H1 (cell line): Measurements from ENCODE around the gene RRAS2. TPM values are rescaled to one million over a fixed set of nuclear protein-coding genes. Genes with fewer than 3 reads are reported as not detected.

Experiments used
- CTCF ChIA-PET: fragments of 300-600 bp; sonication (Branson Sonifier 250); formaldehyde crosslinking; loops from one replicate; lab custom pipeline; 2021; ENCODE audit not compliant: partially characterized antibody; lab: Charles Lee
- POLR2A ChIA-PET: fragments of 300-600 bp; sonication (Branson Sonifier 250); formaldehyde crosslinking; loops from one replicate; lab custom pipeline; 2021; ENCODE audit warnings: inconsistent platforms; ENCODE audit not compliant: partially characterized antibody; lab: Charles Lee
- DNase-seq, 2 experiments: peaks; one replicate each; pipeline versions ENCODE4 v3.0.0 to v3.0.0-alpha.2; 2010 to 2022; ENCODE audit warnings: low spot score in 2 of 2, low read depth in 1 of 2, mixed read lengths in 1 of 2
- FAIRE-seq: peaks from 2 replicates; lab custom pipeline; 2011; peaks lifted over from hg19 to GRCh38; lab: Jason Lieb, UNC
- H2AFZ ChIP-seq: 2 replicates; pipeline ENCODE4 v1.8.1; 2012; ENCODE audit warnings: low read length, inconsistent platforms
- H2AK5ac ChIP-seq: 2 replicates; pipeline ENCODE4 v1.6.1; 2013; ENCODE audit warnings: low read depth, low read length
- H2BK120ac ChIP-seq: replicated peaks from 2 replicates; pipeline ENCODE3; 2013; ENCODE audit warnings: low read depth, low read length, inconsistent platforms
- H2BK12ac ChIP-seq: 2 replicates; pipeline ENCODE4 v1.6.1; 2013; ENCODE audit warnings: low read depth, low read length
- H2BK15ac ChIP-seq: 2 replicates; pipeline ENCODE4 v1.6.1; 2013; ENCODE audit warnings: low read length
- H2BK20ac ChIP-seq: 2 replicates; pipeline ENCODE4 v1.6.1; 2013; ENCODE audit warnings: low read length
- H2BK5ac ChIP-seq: 2 replicates; pipeline ENCODE4 v1.6.1; 2013; ENCODE audit warnings: low read depth, low read length
- H3K14ac ChIP-seq: 2 replicates; pipeline ENCODE4 v1.6.1; 2013; ENCODE audit warnings: inconsistent platforms; ENCODE audit not compliant: insufficient read length
- H3K18ac ChIP-seq: 2 replicates; pipeline ENCODE4 v1.6.1; 2013; ENCODE audit warnings: low read length; ENCODE audit errors: extremely low read depth
- H3K23ac ChIP-seq: 2 replicates; pipeline ENCODE4 v1.6.1; 2013; ENCODE audit warnings: inconsistent platforms; ENCODE audit not compliant: insufficient read length
- H3K23me2 ChIP-seq: 2 replicates; pipeline ENCODE4 v1.6.1; 2013; ENCODE audit warnings: low read depth, low read length
- H3K27ac ChIP-seq: 2 replicates; pipeline ENCODE4 v1.6.1; 2011; ENCODE audit warnings: low read depth, low read length, inconsistent platforms
- H3K27me3 ChIP-seq, 4 experiments: replicated peaks in 1 of 4; 1 replicate in 1 of 4; 2 replicates in 3 of 4; pipeline versions ENCODE4 v1.6.1 to v1.8.1; 2011 to 2013; ENCODE audit warnings: low read length in 3 of 4, mild to moderate bottlenecking in 3 of 4, inconsistent platforms in 2 of 4, mixed read lengths in 2 of 4, moderate library complexity in 1 of 4; ENCODE audit not compliant: control insufficient read depth in 3 of 4, insufficient read depth in 3 of 4; ENCODE audit errors: extremely low read depth in 1 of 4
- H3K36me3 ChIP-seq, 4 experiments: 2 replicates each; pipeline versions ENCODE4 v1.6.1 to v1.8.1; 2011 to 2013; ENCODE audit warnings: mild to moderate bottlenecking in 4 of 4, low read length in 3 of 4, moderate library complexity in 2 of 4, control low read depth in 1 of 4, inconsistent platforms in 1 of 4; ENCODE audit not compliant: insufficient read depth in 4 of 4, control insufficient read depth in 2 of 4
- H3K4ac ChIP-seq: replicated peaks from 2 replicates; pipeline ENCODE3; 2013; ENCODE audit warnings: low read length, low read depth, mixed read lengths, inconsistent platforms; ENCODE audit not compliant: insufficient read length
- H3K4me1 ChIP-seq, 4 experiments: replicated peaks in 1 of 4; 1 replicate in 1 of 4; 2 replicates in 3 of 4; pipeline versions ENCODE4 v1.6.1 to v1.8.1; 2011 to 2013; ENCODE audit warnings: low read length in 3 of 4, inconsistent platforms in 2 of 4, mixed read lengths in 1 of 4; ENCODE audit not compliant: insufficient read depth in 4 of 4, control insufficient read depth in 3 of 4
- H3K4me2 ChIP-seq, 2 experiments: 2 replicates each; pipeline versions ENCODE4 v1.6.1 to v1.8.1; 2011 to 2013; ENCODE audit warnings: low read depth in 2 of 2, low read length in 2 of 2, control low read depth in 1 of 2, inconsistent platforms in 1 of 2, mild to moderate bottlenecking in 1 of 2; ENCODE audit not compliant: insufficient read depth in 1 of 2
- H3K4me3 ChIP-seq, 4 experiments: fragments of 200-600, 300-600 bp in 1 of 4; sonication (generic), shearing (Covaris generic), sonication (Bioruptor Twin) in 1 of 4; 2 replicates each; pipeline versions ENCODE4 v1.5.1 to v1.8.1; 2011 to 2016; ENCODE audit warnings: low read length in 4 of 4, low read depth in 3 of 4, control low read depth in 2 of 4, inconsistent platforms in 2 of 4, mild to moderate bottlenecking in 2 of 4, mixed read lengths in 1 of 4, moderate library complexity in 1 of 4; ENCODE audit not compliant: insufficient read depth in 2 of 4; ENCODE audit errors: extremely low read depth in 1 of 4
- H3K56ac ChIP-seq: replicated peaks from 2 replicates; pipeline ENCODE3; 2013; ENCODE audit warnings: low read depth, mild to moderate bottlenecking, mixed read lengths, low read length, inconsistent platforms; ENCODE audit not compliant: insufficient read length
- H3K79me1 ChIP-seq: 2 replicates; pipeline ENCODE4 v1.6.1; 2013; ENCODE audit warnings: low read depth, low read length, control low read depth
- H3K79me2 ChIP-seq, 2 experiments: 2 replicates each; pipeline versions ENCODE4 v1.6.1 to v1.8.1; 2012 to 2013; ENCODE audit warnings: low read length in 2 of 2, mild to moderate bottlenecking in 2 of 2, inconsistent platforms in 1 of 2; ENCODE audit not compliant: insufficient read depth in 2 of 2, control insufficient read depth in 1 of 2
- H3K9ac ChIP-seq, 4 experiments: replicated peaks in 1 of 4; 1 replicate in 1 of 4; 2 replicates in 3 of 4; pipeline versions ENCODE4 v1.6.1 to v1.8.1; 2011 to 2013; ENCODE audit warnings: low read depth in 3 of 4, low read length in 3 of 4, control low read depth in 2 of 4, mild to moderate bottlenecking in 2 of 4, moderate library complexity in 2 of 4, inconsistent platforms in 1 of 4; ENCODE audit errors: extremely low read depth in 1 of 4
- H3K9me3 ChIP-seq, 2 experiments: 2 replicates each; pipeline versions ENCODE4 v1.6.1 to v1.8.1; 2012 to 2013; ENCODE audit warnings: mild to moderate bottlenecking in 2 of 2, moderate library complexity in 2 of 2, control low read depth in 1 of 2, inconsistent platforms in 1 of 2, low read depth in 1 of 2, low read length in 1 of 2, mixed read lengths in 1 of 2; ENCODE audit not compliant: insufficient read depth in 2 of 2
- H4K20me1 ChIP-seq, 2 experiments: replicated peaks in 1 of 2; 2 replicates each; pipeline versions ENCODE3 to v1.8.1; 2011 to 2013; ENCODE audit warnings: inconsistent platforms in 2 of 2, low read length in 2 of 2, mild to moderate bottlenecking in 1 of 2; ENCODE audit not compliant: insufficient read depth in 2 of 2, control insufficient read depth in 1 of 2
- H4K5ac ChIP-seq: 2 replicates; pipeline ENCODE4 v1.6.1; 2013; ENCODE audit warnings: low read length, low read depth, mixed read lengths, inconsistent platforms; ENCODE audit not compliant: insufficient read length
- H4K8ac ChIP-seq: 2 replicates; pipeline ENCODE4 v1.8.0; 2013; ENCODE audit warnings: mild to moderate bottlenecking, moderate library complexity, low read length, inconsistent platforms; ENCODE audit not compliant: insufficient read depth; ENCODE audit errors: extremely low read depth
- H4K91ac ChIP-seq: replicated peaks from 2 replicates; pipeline ENCODE3; 2013; ENCODE audit warnings: low read length, mixed read lengths, inconsistent platforms; ENCODE audit not compliant: insufficient read length
- CBX5 ChIP-seq: fragments of 300-800, 300-1000 bp; sonication (generic); IDR thresholded peaks from 2 replicates; pipeline ENCODE4 v1.7.1; 2016; ENCODE audit warnings: antibody characterized with exemption, low read length, low read depth
- CTBP2 ChIP-seq: IDR thresholded peaks from 2 replicates; pipeline ENCODE4 v1.7.0; 2011; ENCODE audit warnings: borderline replicate concordance, mild to moderate bottlenecking, moderate library complexity, mixed read lengths, low read length; ENCODE audit not compliant: insufficient read depth, insufficient read length
- CTCF ChIP-seq, 3 experiments: IDR thresholded peaks; 1 replicate in 2 of 3; 2 replicates in 1 of 3; pipeline versions ENCODE4 v1.5.1 to v1.6.1; 2011; ENCODE audit warnings: low read length in 3 of 3, mild to moderate bottlenecking in 3 of 3, inconsistent platforms in 2 of 3, low read depth in 1 of 3, moderate library complexity in 1 of 3; ENCODE audit not compliant: insufficient read depth in 1 of 3; ENCODE audit errors: control extremely low read depth in 1 of 3
- JUND ChIP-seq: IDR thresholded peaks from 2 replicates; pipeline ENCODE4 v1.6.1; 2011; ENCODE audit warnings: mild to moderate bottlenecking, improper control_type of control experiment, low read length
- KDM1A ChIP-seq: fragments of 200-600, 300-600 bp; sonication (generic); IDR thresholded peaks from 2 replicates; pipeline ENCODE4 v1.7.1; 2016; ENCODE audit warnings: mild to moderate bottlenecking, low read length, borderline replicate concordance
- SIN3A ChIP-seq, 2 experiments: IDR thresholded peaks in 1 of 2; conservative IDR thresholded peaks in 1 of 2; 2 replicates each; pipeline ENCODE4 v1.6.1; 2011 to 2012; ENCODE audit warnings: low read length in 2 of 2, improper control_type of control experiment in 1 of 2, low read depth in 1 of 2, mild to moderate bottlenecking in 1 of 2
- SP1 ChIP-seq: IDR thresholded peaks from 2 replicates; pipeline ENCODE4 v1.6.1; 2011; ENCODE audit warnings: low read depth, low read length
- SUZ12 ChIP-seq: fragments of 200-600 bp; sonication (generic); IDR thresholded peaks from 2 replicates; pipeline ENCODE4 v1.6.1; 2012; ENCODE audit warnings: mild to moderate bottlenecking, inconsistent platforms, low read length, moderate library complexity, mixed read lengths
- TAF1 ChIP-seq: IDR thresholded peaks from 2 replicates; pipeline ENCODE4 v1.6.1; 2011; ENCODE audit warnings: mild to moderate bottlenecking, low read depth, low read length
- TEAD4 ChIP-seq: IDR thresholded peaks from 2 replicates; pipeline ENCODE4 v1.6.1; 2012; ENCODE audit warnings: low read depth, low read length, inconsistent platforms, mixed read lengths
- WGBS, 2 experiments: shearing (Covaris generic) in 1 of 2; methylation state at CpG; one replicate each; pipeline versions ENCODE4 v1.1.6 to v1.1.7; 2013 to 2015; ENCODE audit warnings: low lambda C conversion rate in 2 of 2, mixed read lengths in 2 of 2, inconsistent platforms in 1 of 2, low coverage in 1 of 2, missing lambda C conversion rate in 1 of 2; ENCODE audit not compliant: insufficient replicate concordance in 2 of 2, insufficient coverage in 1 of 2, insufficient read length in 1 of 2; ENCODE audit errors: extremely low coverage in 1 of 2, missing lambda C conversion rate in 1 of 2; 5-methylcytosine and 5-hydroxymethylcytosine counted together
- polyA plus RNA-seq, 7 experiments: library from polyadenylated mRNA; depleted of rRNA in 3 of 7; stranded (reverse) in 5 of 7; unstranded in 2 of 7; fragments of >200 nt in 5 of 7; fragments of 200-250 nt in 2 of 7; gene quantifications; 1 replicate in 5 of 7; 2 replicates in 1 of 7; 4 replicates in 1 of 7; pipeline versions ENCODE4 v1.2.1 to v1.2.3, GENCODE V29; 2011 to 2013; ENCODE audit warnings: missing spikeins in 2 of 7, mixed read lengths in 2 of 7
- total RNA-seq: library from RNA; stranded (reverse); fragmentation: NEBNext Ultra II Directional; extraction: Animal tissue kit (Norgen Biotek cat#: 25700); gene quantifications from 2 replicates; pipeline ENCODE4 v1.2.1, GENCODE V29; 2021

RRAS2 gene
- total and polyA plus RNA-seq, 2 of the 8 experiments (the other 6 are each of a cell fraction or from before 2014, with no cell fraction given): 72.3 to 234 TPM

- FAIRE-seq: no peak
- Histone ChIP-seq H4K20me1 (peaks cover 0 to 2% of the 10 kb centered on the region in 2 experiments), H3K9ac (no peak overlapping the region), H2BK12ac (0 out of 2 replicates have a peak overlapping the region, but pooled peaks have one; percentile 14), H3K27ac (no peak overlapping the region), H3K18ac (no peak overlapping the region), H2AFZ (no peak overlapping the region), H3K27me3 (no peaks in the 10 kb centered on the region), H3K4me1 (peaks cover 0 to 5% (median under 1%) of the 10 kb centered on the region in 4 experiments; a peak in 5 of 7 replicates), H2BK20ac (peak overlapping the region; percentile 61; the same call in 1 of the 2 replicates), H4K5ac (no peak overlapping the region), H2AK5ac (no peak overlapping the region), H3K4ac (no peak overlapping the region), H3K23me2 (peaks cover 2% of the 10 kb centered on the region; the same call in 1 of the 2 replicates), H3K14ac (no peak overlapping the region), H3K9me3 (no peaks in the 10 kb centered on the region), H4K91ac (no peak overlapping the region), H2BK120ac (no peak overlapping the region), H3K4me2 (no peak overlapping the region), H3K4me3 (no peak overlapping the region), H4K8ac (no peak overlapping the region), H3K23ac (no peak overlapping the region), H3K79me1 (no peaks in the 10 kb centered on the region), H3K36me3 (no peaks in the 10 kb centered on the region), H3K79me2 (peaks cover 0 to 3% of the 10 kb centered on the region in 2 experiments; a peak in 1 of 4 replicates), H2BK15ac (no peak overlapping the region), H3K56ac (no peak overlapping the region), H2BK5ac (no peak overlapping the region)
- POLR2A ChIA-PET: interaction anchor here (1.0 to 1.5 kb wide), 2 partner anchors 15 to 28 kb away, joined by 3 to 5 read pairs; no protein-coding TSS in a partner anchor
- CTCF ChIA-PET: interaction anchor here (0.6 to 3.0 kb wide), 9 partner anchors 10 to 64 kb away, joined by 3 to 11 read pairs (median 4); no protein-coding TSS in a partner anchor
- WGBS, 2 experiments: 95% methylated on average over 5 of the region's 5 CpGs; no CpG with 5 or more reads in 1 of the 2 experiments
- DNase-seq: no peak
- no peak for TF ChIP-seq SP1
- TF ChIP-seq CTCF (IDR thresholded peaks at IDR 0.05; ENCODE audit: control extremely low read depth in 1 of 3, insufficient read depth in 1 of 3, low read depth in 1 of 3, low read length in 3 of 3): no peak
- no peak for TF ChIP-seq CBX5
- no peak for TF ChIP-seq CTBP2
- no peak for TF ChIP-seq JUND
- TF ChIP-seq SIN3A (conservative IDR thresholded peaks at IDR 0.05 in 1 of 2, IDR thresholded peaks at IDR 0.05 in 1 of 2; ENCODE audit: low read depth in 1 of 2, low read length in 2 of 2): no peak
- no peak for TF ChIP-seq SUZ12
- no peak for TF ChIP-seq KDM1A
- no peak for TF ChIP-seq TEAD4
- TF ChIP-seq TAF1: no peak
These were observed 5.3 kb upstream of the RRAS2 start for GRCh38 chr11:14364322-14364721.
